Fibroblast of the aortic adventitia (primary cell): ENCODE measurements around the gene TBC1D7. TPM values are rescaled to one million over a fixed set of nuclear protein-coding genes. Genes with fewer than 3 reads are reported as not detected.

ENCODE experiments used
- DNase-seq: peaks from one replicate; pipeline ENCODE4 v3.0.0-alpha.2; 2010; ENCODE audit warnings: low read depth
- H3K4me3 ChIP-seq: 2 replicates; pipeline ENCODE4 v1.5.1; 2011; ENCODE audit warnings: low read depth, mild to moderate bottlenecking, control low read depth, low read length, moderate library complexity
- CTCF ChIP-seq: IDR thresholded peaks from 2 replicates; pipeline ENCODE4 v1.5.1; 2011; ENCODE audit warnings: mild to moderate bottlenecking, low read length, control low read depth, inconsistent platforms; ENCODE audit not compliant: insufficient read depth
- total RNA-seq: library from RNA; depleted of rRNA; stranded (reverse); fragments of >200 nt; gene quantifications from 2 replicates; pipeline ENCODE4 v1.2.3, GENCODE V29; 2012; ENCODE audit warnings: low replicate concordance

Gene TBC1D7
- total RNA-seq, 1 donor = 15.8 TPM

GRCh38 chr6:13287104-13287503 lies 41.2 kb downstream of the TBC1D7 start:
- no peak for DNase-seq
- no peak for TF ChIP-seq CTCF
- no peak overlapping the region for H3K4me3 ChIP-seq

DNA sequence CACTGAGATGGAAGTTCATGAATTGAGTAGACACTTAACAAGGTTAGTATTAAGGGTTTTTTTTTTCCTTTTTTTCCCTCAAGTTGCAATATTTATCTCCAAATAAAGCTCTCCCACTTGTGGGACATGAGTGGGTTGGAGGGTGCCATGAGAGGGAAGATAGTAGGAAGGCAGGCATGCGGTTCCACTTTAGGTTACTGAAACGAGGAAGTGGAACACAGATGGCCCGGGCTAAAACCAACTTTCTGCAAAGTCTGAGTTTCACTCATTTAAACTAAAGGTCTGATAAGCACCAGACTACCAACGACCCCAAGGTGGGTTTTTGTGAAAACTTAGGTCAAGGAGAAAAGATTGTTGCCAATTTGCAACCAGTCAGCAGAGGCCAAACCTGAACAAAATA lies 42.2 kb downstream of the TBC1D7 start:
- no peak overlapping the region for H3K4me3 ChIP-seq
- TF ChIP-seq CTCF = no peak
- DNase-seq = no peak

GRCh38 chr6:13285705-13286104 lies 42.6 kb downstream of the TBC1D7 start:
- H3K4me3 ChIP-seq = no peak overlapping the region
- no peak for TF ChIP-seq CTCF
- DNase-seq = no peak

GRCh38 chr6:13284646-13285045 lies 43.7 kb downstream of the TBC1D7 start:
- no peak for TF ChIP-seq CTCF
- H3K4me3 ChIP-seq = no peak overlapping the region
- DNase-seq = no peak

DNA sequence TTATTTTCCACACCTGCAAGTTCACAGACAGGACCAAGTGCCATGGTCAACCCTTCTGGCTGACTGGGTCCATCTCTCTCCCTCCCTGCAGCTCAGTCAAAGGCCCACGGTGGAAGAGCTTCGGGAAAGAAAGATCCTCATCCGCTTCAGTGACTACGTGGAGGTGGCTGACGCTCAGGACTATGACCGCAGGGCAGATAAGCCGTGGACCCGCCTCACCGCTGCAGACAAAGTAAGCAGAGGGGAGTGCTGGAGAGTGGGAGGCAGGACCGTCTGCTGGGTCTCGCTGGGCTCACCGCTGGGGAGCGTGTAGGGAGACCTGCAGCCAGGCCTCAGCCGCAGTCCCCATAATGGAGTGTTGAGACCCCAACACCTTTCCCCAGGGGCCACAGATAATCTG lies 45.0 kb downstream of the TBC1D7 start:
- TF ChIP-seq CTCF = no peak
- no peak for DNase-seq
- no peak overlapping the region for H3K4me3 ChIP-seq

- H3K4me3 ChIP-seq = no peak overlapping the region
- no peak for TF ChIP-seq CTCF
- no peak for DNase-seq
These were observed 45.8 kb downstream of the TBC1D7 start for GRCh38 chr6:13282393-13283069.

GRCh38 chr6:13281686-13282085 lies 46.7 kb downstream of the TBC1D7 start:
- no peak for DNase-seq
- H3K4me3 ChIP-seq = no peak overlapping the region
- no peak for TF ChIP-seq CTCF
